ENCODE measurements around the gene SYNDIG1.

Gene SYNDIG1

GRCh38 chr20:24469116-24469893 is at the start of gene SYNDIG1:
Gene SYNDIG1, plus strand, starts transcription at chr20:24469629. Its CDS starts 73,469 bp downstream, at chr20:24543098.
- H3K27ac ChIP-seq = no peak within 1 kb of the TSS
- no peaks in the 10 kb centered on the region for H3K4me1 ChIP-seq (ENCODE audit: control insufficient read depth in 1 of 2, insufficient read depth in 1 of 2, low read depth in 1 of 2, low read length in 1 of 2)
- no peak for TF ChIP-seq CTCF (IDR thresholded peaks at IDR 0.05)
- H3K4me3 ChIP-seq (ENCODE audit: low read depth in 1 of 2, low read length in 1 of 2) = no peak within 1 kb of the TSS
- H3K27me3 ChIP-seq = peaks cover 98% of the 10 kb centered on the region
- H3K36me3 ChIP-seq = no peaks in the 10 kb centered on the region
- no peaks in the 10 kb centered on the region for H3K9me3 ChIP-seq

GRCh38 chr20:24419786-24420185 is 49.6 kb upstream of the SYNDIG1 start:
- Histone ChIP-seq H3K36me3 (no peaks in the 10 kb centered on the region), H3K9me3 (no peaks in the 10 kb centered on the region), H3K27ac (no peak overlapping the region), H3K27me3 (no peaks in the 10 kb centered on the region), H3K4me1 (ENCODE audit: control insufficient read depth in 1 of 2, insufficient read depth in 1 of 2, low read depth in 1 of 2, low read length in 1 of 2) (no peaks in the 10 kb centered on the region), H3K4me3 (ENCODE audit: low read depth in 1 of 2, low read length in 1 of 2) (no peak overlapping the region)
- no peak for TF ChIP-seq CTCF (IDR thresholded peaks at IDR 0.05)

- Histone ChIP-seq H3K27me3 (no peaks in the 10 kb centered on the region), H3K4me1 (ENCODE audit: control insufficient read depth in 1 of 2, insufficient read depth in 1 of 2, low read depth in 1 of 2, low read length in 1 of 2) (no peaks in the 10 kb centered on the region), H3K36me3 (no peaks in the 10 kb centered on the region), H3K9me3 (no peaks in the 10 kb centered on the region), H3K4me3 (ENCODE audit: low read depth in 1 of 2, low read length in 1 of 2) (no peak overlapping the region), H3K27ac (no peak overlapping the region)
- TF ChIP-seq CTCF (IDR thresholded peaks at IDR 0.05) = no peak
These were observed 48.9 kb upstream of the SYNDIG1 start for GRCh38 chr20:24420567-24420966.

GRCh38 chr20:24421071-24421470 is 48.4 kb upstream of the SYNDIG1 start:
- H3K4me3 ChIP-seq (ENCODE audit: low read depth in 1 of 2, low read length in 1 of 2) = no peak overlapping the region
- H3K36me3 ChIP-seq = no peaks in the 10 kb centered on the region
- TF ChIP-seq CTCF (IDR thresholded peaks at IDR 0.05) = no peak
- no peaks in the 10 kb centered on the region for H3K9me3 ChIP-seq
- H3K27me3 ChIP-seq = no peaks in the 10 kb centered on the region
- no peak overlapping the region for H3K27ac ChIP-seq
- H3K4me1 ChIP-seq (ENCODE audit: control insufficient read depth in 1 of 2, insufficient read depth in 1 of 2, low read depth in 1 of 2, low read length in 1 of 2) = no peaks in the 10 kb centered on the region

GRCh38 chr20:24422091-24422760 is 47.2 kb upstream of the SYNDIG1 start:
- no peaks in the 10 kb centered on the region for H3K9me3 ChIP-seq
- H3K4me1 ChIP-seq (ENCODE audit: control insufficient read depth in 1 of 2, insufficient read depth in 1 of 2, low read depth in 1 of 2, low read length in 1 of 2) = no peaks in the 10 kb centered on the region
- H3K27ac ChIP-seq = no peak overlapping the region
- no peak for TF ChIP-seq CTCF (IDR thresholded peaks at IDR 0.05)
- no peaks in the 10 kb centered on the region for H3K36me3 ChIP-seq
- H3K4me3 ChIP-seq (ENCODE audit: low read depth in 1 of 2, low read length in 1 of 2) = no peak overlapping the region
- H3K27me3 ChIP-seq = no peaks in the 10 kb centered on the region

Measured in neutrophil (primary cell).